ENCODE measurements around the gene PRPH. TPM values are rescaled to one million over a fixed set of nuclear protein-coding genes. Genes with fewer than 3 reads are reported as not detected.

Gene PRPH
- total and polyA plus RNA-seq, 2 of the 8 experiments (the other 6 are each of a cell fraction or from before 2014, with no cell fraction given): 0.79 to 1.4 TPM

GRCh38 chr12:49335118-49335954, 40.4 kb downstream of the PRPH start:
- H3K79me2 ChIP-seq (ENCODE audit: control insufficient read depth in 1 of 2, insufficient read depth in 2 of 2, low read length in 2 of 2): no peaks in the 10 kb centered on the region
- no peak overlapping the region for H4K91ac ChIP-seq (replicated peaks; ENCODE audit: insufficient read length, low read length)
- H3K4me1 ChIP-seq (replicated peaks in 1 of 4; ENCODE audit: control insufficient read depth in 3 of 4, insufficient read depth in 4 of 4, low read length in 3 of 4): peaks cover 0 to 29% (median 17%) of the 10 kb centered on the region in 4 experiments; a peak in 6 of 7 replicates
- H3K36me3 ChIP-seq (ENCODE audit: control insufficient read depth in 2 of 4, insufficient read depth in 4 of 4, low read length in 3 of 4): peaks cover 0 to 14% (median 4%) of the 10 kb centered on the region in 4 experiments; a peak in 3 of 8 replicates
- no peak overlapping the region for H3K4ac ChIP-seq (replicated peaks; ENCODE audit: insufficient read length, low read depth, low read length)
- H2AK5ac ChIP-seq (ENCODE audit: low read depth, low read length): no peak overlapping the region; the same call in 1 of the 2 replicates
- no peak overlapping the region for H3K27ac ChIP-seq (ENCODE audit: low read depth, low read length)
- peaks cover 0 to 6% of the 10 kb centered on the region in 2 experiments; a peak in 1 of 4 replicates for H3K9me3 ChIP-seq (ENCODE audit: insufficient read depth in 2 of 2, low read depth in 1 of 2, low read length in 1 of 2)
- POLR2A ChIA-PET (ENCODE audit: partially characterized antibody): interaction anchor here (1.3 to 6.2 kb wide), 4 partner anchors 7 to 40 kb away, joined by 4 to 37 read pairs (median 32); partner anchors contain the start of genes DNAJC22, PRPH and TROAP
- H4K20me1 ChIP-seq (replicated peaks in 1 of 2; ENCODE audit: control insufficient read depth in 1 of 2, insufficient read depth in 2 of 2, low read length in 2 of 2): peaks cover 4 to 9% of the 10 kb centered on the region in 2 experiments
- no peak overlapping the region for H4K5ac ChIP-seq (ENCODE audit: insufficient read length, low read depth, low read length)
- peaks cover 61 to 87% (median 80%) of the 10 kb centered on the region in 4 experiments for H3K27me3 ChIP-seq (replicated peaks in 1 of 4; ENCODE audit: control insufficient read depth in 3 of 4, extremely low read depth in 1 of 4, insufficient read depth in 3 of 4, low read length in 3 of 4)
- 70% methylated on average over 16 of the region's 16 CpGs; no CpG with 5 or more reads in 1 of the 2 experiments for WGBS, 2 experiments (ENCODE audit: extremely low coverage in 1 of 2, insufficient coverage in 1 of 2, insufficient read length in 1 of 2, insufficient replicate concordance in 2 of 2, low coverage in 1 of 2, low lambda C conversion rate in 2 of 2, missing lambda C conversion rate in 1 of 2)
- H3K56ac ChIP-seq (replicated peaks; ENCODE audit: insufficient read length, low read depth, low read length): no peak overlapping the region
- CTCF ChIA-PET (ENCODE audit: partially characterized antibody): interaction anchor here (0.6 to 12.7 kb wide), 9 partner anchors 8 to 514 kb away, joined by 3 to 276 read pairs (median 5); partner anchors contain the start of genes DNAJC22 and PRPH
- peak overlapping the region in 1 of 2 experiments; percentile 70; a peak in 1 of 4 replicates for H3K4me2 ChIP-seq (ENCODE audit: insufficient read depth in 1 of 2, low read depth in 2 of 2, low read length in 2 of 2)
- peaks cover 7% of the 10 kb centered on the region; the same call in 1 of the 2 replicates for H3K23me2 ChIP-seq (ENCODE audit: low read depth, low read length)
- H3K18ac ChIP-seq (ENCODE audit: extremely low read depth, low read length): no peak overlapping the region
- no peak overlapping the region for H3K14ac ChIP-seq (ENCODE audit: insufficient read length)
- no peak overlapping the region for H4K8ac ChIP-seq (ENCODE audit: extremely low read depth, insufficient read depth, low read length)
- no peak overlapping the region for H3K23ac ChIP-seq (ENCODE audit: insufficient read length)
- 0 out of 2 replicates have a peak overlapping the region, but pooled peaks have one; percentile 31 for H2BK12ac ChIP-seq (ENCODE audit: low read depth, low read length)
- no peak overlapping the region for H2BK5ac ChIP-seq (ENCODE audit: low read depth, low read length)
- no peak overlapping the region for H3K9ac ChIP-seq (replicated peaks in 1 of 4; ENCODE audit: extremely low read depth in 1 of 4, low read depth in 3 of 4, low read length in 3 of 4)
- 0 out of 2 replicates have a peak overlapping the region, but pooled peaks have one; percentile 61 for H2BK15ac ChIP-seq (ENCODE audit: low read length)
- no peak overlapping the region for H2BK20ac ChIP-seq (ENCODE audit: low read length)
- H3K79me1 ChIP-seq (ENCODE audit: low read depth, low read length): no peaks in the 10 kb centered on the region
- 0 out of 8 replicates have a peak overlapping the region, but pooled peaks of 1 of the 4 experiments have one; percentile 63 for H3K4me3 ChIP-seq (ENCODE audit: extremely low read depth in 1 of 4, insufficient read depth in 2 of 4, low read depth in 3 of 4, low read length in 4 of 4)
- FAIRE-seq: no peak
- no peak overlapping the region for H2AFZ ChIP-seq (ENCODE audit: low read length)
- no peak for TF ChIP-seq POLR2AphosphoS5 (IDR thresholded peaks at IDR 0.05; ENCODE audit: low read depth, low read length)
- peak; percentile 47 for TF ChIP-seq RNF2 (IDR thresholded peaks at IDR 0.05; ENCODE audit: borderline replicate concordance, low read depth, low read length, missing control alignments, poor library complexity, severe bottlenecking)
- H2BK120ac ChIP-seq (replicated peaks; ENCODE audit: low read depth, low read length): no peak overlapping the region
- DNase-seq (ENCODE audit: low read depth in 1 of 2, low spot score in 2 of 2): no peak

All from H1 (cell line).